Suprapubic skin (tissue), 4 donors: ENCODE results near the gene CDC5L.

Experiments used
- CTCF ChIP-seq, 2 donors: fragments of 200-600 bp in 1 of 2; fragments of 450-650 bp in 1 of 2; sonication (generic) in 1 of 2; IDR thresholded peaks; one replicate each; pipeline ENCODE4 v1.5.1; 2016 to 2019; ENCODE audit warnings: antibody characterized with exemption in 2 of 2, mild to moderate bottlenecking in 1 of 2, moderate library complexity in 1 of 2
- POLR2A ChIP-seq, 2 donors: fragments of 450-650 bp; IDR thresholded peaks; one replicate each; pipeline ENCODE4 v1.6.1; 2017; ENCODE audit warnings: antibody characterized with exemption in 2 of 2, mild to moderate bottlenecking in 2 of 2, moderate library complexity in 2 of 2
- POLR2AphosphoS5 ChIP-seq, 3 donors: sonication (generic); formaldehyde crosslinking; IDR thresholded peaks; one replicate each; pipeline ENCODE4 v1.6.1; 2017; ENCODE audit warnings: antibody characterized with exemption in 3 of 3

GRCh38 chr6:44454198-44454597, 66.7 kb downstream of the CDC5L start:
- TF ChIP-seq CTCF (IDR thresholded peaks at IDR 0.05), result no peak
- no peak for TF ChIP-seq POLR2A (IDR thresholded peaks at IDR 0.05)
- no peak for TF ChIP-seq POLR2AphosphoS5 (IDR thresholded peaks at IDR 0.05)
